Skin epidermis (tissue), 12 donors: ENCODE data around the gene CTNNA3.

Experiments
- H3K27ac ChIP-seq, 21 experiments: fragments of 200-600 bp; sonication (generic) in 11 of 21; one replicate each; pipeline ENCODE4 v1.5.0; 2020; ENCODE audit warnings: mild to moderate bottlenecking in 3 of 21, inconsistent platforms in 2 of 21, moderate library complexity in 2 of 21
- H3K4me3 ChIP-seq, 7 experiments: fragments of 200-600 bp; sonication (generic) in 2 of 7; one replicate each; pipeline ENCODE4 v1.5.0; 2020; ENCODE audit warnings: inconsistent platforms in 2 of 7, mild to moderate bottlenecking in 2 of 7, moderate library complexity in 1 of 7

The CTNNA3 gene

DNA sequence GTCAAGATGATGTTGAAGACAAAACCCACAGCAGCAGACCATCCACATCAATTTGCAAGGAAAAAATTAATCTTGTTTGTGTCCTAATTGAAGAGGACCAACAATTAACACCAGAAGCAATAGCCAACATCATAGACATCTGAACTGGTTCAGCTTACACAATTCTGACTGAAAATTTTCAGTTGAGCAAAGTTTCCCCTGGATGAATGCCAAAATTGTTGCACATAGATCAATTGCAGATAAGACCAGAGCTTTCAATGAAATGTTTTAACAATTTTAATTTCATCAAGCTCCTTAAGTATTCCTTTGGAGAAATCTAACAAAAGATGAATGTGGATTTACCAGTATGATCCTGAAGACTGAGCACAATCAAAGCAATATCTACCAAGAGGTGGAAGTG lies 168.6 kb downstream of the CTNNA3 start:
- Histone ChIP-seq H3K4me3 (no peak overlapping the region), H3K27ac (no peak overlapping the region)

GRCh38 chr10:67521546-67521945 lies 174.4 kb downstream of the CTNNA3 start:
- Histone ChIP-seq H3K27ac (no peak overlapping the region), H3K4me3 (no peak overlapping the region)

- Histone ChIP-seq H3K27ac (no peak overlapping the region), H3K4me3 (no peak overlapping the region)
These were observed 175.0 kb downstream of the CTNNA3 start for GRCh38 chr10:67520924-67521520.

GRCh38 chr10:67519434-67519833 lies 176.6 kb downstream of the CTNNA3 start:
- H3K27ac ChIP-seq = no peak overlapping the region
- H3K4me3 ChIP-seq = no peak overlapping the region

GRCh38 chr10:67518756-67519155 lies 177.2 kb downstream of the CTNNA3 start:
- Histone ChIP-seq H3K4me3 (no peak overlapping the region), H3K27ac (no peak overlapping the region)

- Histone ChIP-seq H3K27ac (no peak overlapping the region), H3K4me3 (no peak overlapping the region)
These were observed 178.0 kb downstream of the CTNNA3 start for GRCh38 chr10:67518043-67518442.

DNA sequence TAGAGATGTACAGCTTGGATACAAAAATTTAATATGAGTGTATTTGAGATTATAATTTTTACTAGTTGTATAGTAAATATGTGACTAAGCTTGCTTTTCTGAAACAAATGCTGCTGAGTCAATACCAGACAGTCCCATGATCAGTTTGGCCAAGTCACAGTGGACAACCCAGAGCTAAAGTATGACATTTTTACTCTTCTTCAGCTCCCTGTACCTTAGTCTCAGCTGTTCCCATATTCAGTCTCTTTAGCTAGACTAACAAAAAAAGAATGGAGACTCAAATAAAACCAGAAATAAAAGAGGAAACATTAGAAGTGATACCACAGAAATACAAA lies 189.3 kb downstream of the CTNNA3 start:
- Histone ChIP-seq H3K4me3 (no peak overlapping the region), H3K27ac (no peak overlapping the region)

- no peak overlapping the region for H3K27ac ChIP-seq
These were observed 189.8 kb downstream of the CTNNA3 start for GRCh38 chr10:67506083-67506756.

GRCh38 chr10:67492317-67493019 lies 203.5 kb downstream of the CTNNA3 start:
- Histone ChIP-seq H3K4me3 (no peak overlapping the region), H3K27ac (no peak overlapping the region)

More at GRCh38 chr10:67506083-67506756, 189.8 kb downstream of the CTNNA3 start:
- no peak overlapping the region for H3K4me3 ChIP-seq

DNA sequence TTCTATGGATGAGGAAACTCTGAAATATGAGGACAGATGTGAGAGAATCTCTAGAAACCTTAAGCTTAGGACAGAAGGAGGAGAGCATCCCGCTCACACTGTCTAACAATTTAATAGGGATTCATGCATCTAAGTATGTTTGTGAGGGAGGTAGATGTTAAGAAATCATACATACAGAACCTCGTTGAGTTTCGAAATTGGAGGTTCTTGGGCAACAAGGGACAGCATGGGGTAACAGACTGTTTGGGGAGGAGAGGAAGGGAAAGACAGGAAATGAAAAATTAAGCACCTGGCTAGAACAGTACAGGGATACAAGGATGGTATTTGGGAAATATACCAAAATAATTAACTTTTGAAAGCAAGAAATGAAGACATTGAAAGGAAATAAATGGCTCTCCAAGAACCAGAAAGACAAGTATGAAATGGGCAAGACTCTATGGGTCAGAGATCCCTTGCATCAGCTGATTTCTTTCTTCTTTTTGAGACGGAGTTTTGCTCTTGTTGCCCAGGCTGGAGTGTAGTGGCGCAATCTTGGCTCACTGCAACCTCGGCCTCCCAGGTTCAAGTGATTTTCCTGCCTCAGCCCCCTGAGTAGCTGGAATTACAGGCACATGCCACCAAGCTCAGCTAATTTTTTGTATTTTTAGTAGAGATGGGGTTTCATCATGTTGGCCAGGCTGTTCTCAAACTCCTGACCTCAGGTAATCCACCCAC lies 207.9 kb downstream of the CTNNA3 start:
- Histone ChIP-seq H3K27ac (no peak overlapping the region), H3K4me3 (no peak overlapping the region)

GRCh38 chr10:67487199-67487598 lies 208.8 kb downstream of the CTNNA3 start:
- Histone ChIP-seq H3K4me3 (no peak overlapping the region), H3K27ac (no peak overlapping the region)

DNA sequence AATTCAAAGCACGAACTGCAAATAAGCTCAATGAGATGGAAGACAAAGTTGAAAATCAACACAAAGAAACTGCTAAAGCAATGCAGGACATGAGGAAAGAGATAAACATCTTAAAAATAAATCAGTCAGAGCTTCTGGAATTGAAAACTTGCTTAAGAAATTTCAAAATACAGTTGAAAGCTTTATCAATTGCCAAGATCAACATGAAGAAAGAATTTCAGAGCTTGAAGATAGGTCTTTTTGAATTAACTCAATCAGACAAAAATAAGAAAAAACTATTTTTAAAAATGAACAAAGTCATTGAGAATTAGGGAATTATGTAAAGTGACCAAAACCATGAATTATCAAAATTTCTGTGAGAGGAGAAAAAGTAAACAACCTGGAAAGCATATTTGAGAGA lies 218.1 kb downstream of the CTNNA3 start:
- Histone ChIP-seq H3K4me3 (no peak overlapping the region), H3K27ac (no peak overlapping the region)

DNA sequence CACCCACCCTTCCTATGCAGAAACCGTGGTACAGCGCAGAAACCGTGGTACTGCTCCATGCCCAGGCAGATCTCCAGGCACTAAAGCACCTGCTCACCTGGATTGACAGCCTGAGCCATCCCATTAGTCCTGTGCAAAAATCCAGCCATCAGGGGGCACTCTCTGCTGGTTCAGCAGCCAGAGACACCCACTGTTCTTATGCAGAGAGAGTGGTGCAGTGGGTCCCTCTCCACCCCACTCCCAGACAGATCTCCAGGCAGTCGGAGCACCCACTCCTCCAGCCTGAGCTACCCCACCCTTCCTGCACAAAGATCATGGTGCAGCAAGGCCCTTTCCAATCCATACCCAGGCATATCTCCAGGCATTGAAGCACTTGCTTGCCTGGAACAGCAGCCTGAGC lies 219.8 kb downstream of the CTNNA3 start:
- H3K4me3 ChIP-seq = no peak overlapping the region
- no peak overlapping the region for H3K27ac ChIP-seq

- H3K27ac ChIP-seq = no peak overlapping the region
- no peak overlapping the region for H3K4me3 ChIP-seq
These were observed 222.0 kb downstream of the CTNNA3 start for GRCh38 chr10:67473850-67474633.

GRCh38 chr10:67471022-67471421 lies 225.0 kb downstream of the CTNNA3 start:
- no peak overlapping the region for H3K27ac ChIP-seq
- H3K4me3 ChIP-seq = no peak overlapping the region

GRCh38 chr10:67464278-67464677 lies 231.7 kb downstream of the CTNNA3 start:
- Histone ChIP-seq H3K27ac (no peak overlapping the region), H3K4me3 (no peak overlapping the region)

DNA sequence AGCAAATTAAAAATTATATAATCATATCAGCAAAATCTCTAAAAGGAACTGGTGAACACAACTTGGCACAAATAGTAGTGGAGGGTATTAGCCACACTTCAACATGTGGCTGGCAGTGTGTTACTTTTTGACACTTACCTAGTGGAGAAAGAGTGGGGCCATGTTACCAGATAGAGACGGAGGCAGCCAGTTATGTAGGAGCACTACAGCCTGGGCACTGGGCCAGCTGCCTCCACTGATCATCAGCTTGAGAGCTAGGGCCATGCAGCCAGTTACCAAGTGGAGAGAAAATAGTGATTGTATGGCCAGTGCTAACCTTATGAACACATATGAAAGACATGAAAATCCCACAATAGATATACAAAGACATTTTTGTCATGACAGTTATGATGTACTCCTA lies 243.1 kb downstream of the CTNNA3 start:
- H3K4me3 ChIP-seq = no peak overlapping the region
- no peak overlapping the region for H3K27ac ChIP-seq

- H3K27ac ChIP-seq = no peak overlapping the region
- H3K4me3 ChIP-seq = no peak overlapping the region
These were observed 257.2 kb downstream of the CTNNA3 start for GRCh38 chr10:67438605-67439304.

DNA sequence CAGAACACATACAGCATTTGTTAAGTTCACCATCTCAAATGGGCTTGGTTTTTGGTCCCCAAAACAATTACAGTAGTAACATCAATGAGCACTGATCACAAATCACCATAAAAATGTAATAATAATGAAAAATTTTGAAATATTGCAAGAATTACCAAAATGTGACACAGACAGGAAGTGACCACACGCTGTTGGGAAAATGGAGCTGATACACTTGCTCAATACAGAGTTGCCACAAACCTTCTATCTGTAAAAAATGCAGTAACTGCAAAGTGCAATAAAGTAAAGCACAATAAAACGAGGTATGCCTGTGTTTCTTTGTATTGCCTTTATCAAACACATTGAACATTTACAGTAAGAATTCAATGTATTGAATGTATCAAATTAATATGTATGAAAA lies 262.7 kb downstream of the CTNNA3 start:
- no peak overlapping the region for H3K4me3 ChIP-seq
- no peak overlapping the region for H3K27ac ChIP-seq
